HuH-7.5 (cell line): ENCODE data around the gene BCL6B.
"Not testable (repeated sequence)": the region's sequence is repeated elsewhere in the genome, so short reads cannot be mapped to it uniquely, and the experiment has no call there.

Experiments used
- DNase-seq: peaks from one replicate; pipeline ENCODE4 v3.0.0; 2011; ENCODE audit warnings: low spot score

Gene BCL6B

GRCh38 chr17:7027335-7027734, 4.5 kb downstream of the BCL6B start:
- no peak for DNase-seq

GRCh38 chr17:7029096-7029495, 6.2 kb downstream of the BCL6B start:
- DNase-seq: no peak

GRCh38 chr17:7029659-7030058, 6.8 kb downstream of the BCL6B start:
- no peak for DNase-seq

GRCh38 chr17:7034955-7035590, 12.2 kb downstream of the BCL6B start:
- no peak for DNase-seq

- peak; percentile 98 for DNase-seq
Measured at GRCh38 chr17:7035591-7036368, 12.9 kb downstream of the BCL6B start, which contains the start of gene SLC16A13. Gene SLC16A13, plus strand, starts transcription at chr17:7036015. Its CDS starts 368 bp downstream, at chr17:7036383.

GRCh38 chr17:7038025-7038862, 15.4 kb downstream of the BCL6B start:
- no peak for DNase-seq

- DNase-seq: no peak
Measured at GRCh38 chr17:7039832-7040231, 17.0 kb downstream of the BCL6B start.

- no peak for DNase-seq
Measured at GRCh38 chr17:7041607-7042500, 19.0 kb downstream of the BCL6B start.

GRCh38 chr17:7042501-7043181, 19.8 kb downstream of the BCL6B start:
- no peak for DNase-seq

GRCh38 chr17:7043182-7043496, 20.3 kb downstream of the BCL6B start:
- no peak for DNase-seq

- DNase-seq: no peak
Measured at GRCh38 chr17:7043497-7044198, 20.8 kb downstream of the BCL6B start, which contains the start of gene SLC16A11. Gene SLC16A11, minus strand, starts transcription at chr17:7044092. Its CDS starts 579 bp downstream, at chr17:7043513.

GRCh38 chr17:7045492-7046126, 22.8 kb downstream of the BCL6B start:
- no peak for DNase-seq

GRCh38 chr17:7046127-7046724, 23.4 kb downstream of the BCL6B start:
- no peak for DNase-seq

GRCh38 chr17:7046725-7047397, 24.0 kb downstream of the BCL6B start:
- not testable (repeated sequence) for DNase-seq

GRCh38 chr17:7047566-7047965, 24.7 kb downstream of the BCL6B start:
- DNase-seq: no peak

GRCh38 chr17:7048968-7049367, 26.1 kb downstream of the BCL6B start:
- no peak for DNase-seq

GRCh38 chr17:7050583-7050982, 27.7 kb downstream of the BCL6B start:
- DNase-seq: not testable (repeated sequence)

- DNase-seq: no peak
Measured at GRCh38 chr17:7056386-7056785, 33.5 kb downstream of the BCL6B start.
